ENCODE results near the gene ABCG2.

Gene ABCG2

DNA sequence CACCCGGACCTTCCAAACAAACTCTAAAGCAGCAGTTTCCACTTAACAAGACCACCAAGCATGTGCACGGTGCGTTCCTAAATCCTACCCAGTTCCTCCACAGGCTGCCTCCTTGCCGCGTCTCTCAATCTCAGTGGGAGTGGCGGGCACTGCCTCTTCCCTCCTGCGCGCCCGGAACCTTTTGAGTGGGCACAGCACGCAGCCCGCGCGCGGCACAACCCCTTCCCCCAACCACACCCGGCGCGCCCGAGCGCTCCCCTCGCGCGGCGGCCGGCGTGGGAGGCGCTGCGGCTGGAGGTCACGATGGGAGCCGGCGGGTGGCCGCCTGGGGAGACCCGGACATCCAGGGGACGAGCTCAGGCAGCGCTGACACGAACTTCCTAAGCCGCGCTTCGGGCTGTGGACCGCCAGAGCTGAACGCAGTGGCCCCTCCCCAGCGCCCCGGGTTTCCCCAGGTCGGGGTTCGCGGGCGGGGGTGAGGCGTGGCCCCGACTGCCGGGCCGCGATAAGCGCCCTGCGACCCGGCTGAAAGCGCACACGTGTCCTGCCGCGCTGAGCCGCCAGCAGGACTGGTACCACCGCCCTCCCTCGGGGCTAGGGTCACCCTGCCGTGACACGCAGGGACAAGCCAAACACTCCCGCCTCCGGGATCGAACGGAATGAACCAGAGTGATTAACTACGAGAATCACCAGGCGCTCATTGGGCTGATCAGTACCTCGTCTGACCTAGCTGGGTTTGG lies at the start of gene ABCG2:
TSS of gene ABCG2 (minus strand) at position 151 of the 740 bp plus-strand sequence. CDS start 18,644 bp downstream, outside the sequence.
- in situ Hi-C loops (cut with HindIII; ENCODE audit: low sequenced_read_pairs): no loop called here

- in situ Hi-C loops (cut with HindIII; ENCODE audit: low sequenced_read_pairs): no loop called here
Measured at GRCh38 chr4:88208156-88208555, 49.7 kb upstream of the ABCG2 start.

GRCh38 chr4:88207171-88207570 lies 48.7 kb upstream of the ABCG2 start:
- in situ Hi-C loops (cut with HindIII; ENCODE audit: low sequenced_read_pairs): no loop called here

DNA sequence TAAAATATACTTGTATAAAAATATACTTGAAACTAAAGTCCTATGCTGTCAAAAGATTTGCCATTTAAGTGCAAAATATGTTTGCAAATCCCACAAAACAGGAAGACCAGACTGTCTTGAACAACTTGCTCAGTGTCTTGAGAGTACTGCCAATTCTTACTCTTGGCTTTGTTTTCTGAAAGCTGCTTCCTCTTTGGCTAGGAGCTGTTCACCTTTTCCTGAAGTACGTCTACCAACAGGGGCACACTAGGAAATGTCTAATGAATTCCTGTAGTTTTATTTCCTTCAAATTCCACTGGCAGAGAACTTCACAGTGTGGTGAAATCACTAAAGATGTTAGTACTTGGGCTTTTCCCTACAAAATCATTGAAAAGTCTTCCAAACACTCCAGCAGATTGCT lies 46.4 kb upstream of the ABCG2 start:
- in situ Hi-C loops (cut with HindIII; ENCODE audit: low sequenced_read_pairs): no loop called here

DNA sequence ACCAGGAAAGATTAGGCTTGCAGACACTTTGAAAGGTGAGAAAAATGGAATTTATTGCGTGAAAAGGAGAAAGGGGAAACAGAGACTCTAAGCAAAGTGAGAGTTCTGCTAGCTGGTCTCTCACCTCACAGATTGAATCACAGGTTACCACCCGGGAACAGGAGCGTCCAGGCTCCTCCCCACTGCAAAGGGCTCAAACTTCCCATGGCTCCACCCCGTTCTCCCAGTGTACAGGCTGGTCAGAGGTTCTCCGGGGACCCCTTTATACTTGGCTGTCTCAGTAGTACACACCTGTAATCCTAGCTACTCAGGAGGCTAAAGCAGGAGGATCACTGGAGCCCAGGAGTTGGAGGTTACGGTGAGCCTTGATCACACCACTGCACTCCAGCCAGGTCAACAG lies 44.0 kb upstream of the ABCG2 start:
- in situ Hi-C loops (cut with HindIII; ENCODE audit: low sequenced_read_pairs): no loop called here

- in situ Hi-C loops (cut with HindIII; ENCODE audit: low sequenced_read_pairs): no loop called here
Measured at GRCh38 chr4:88200186-88200585, 41.7 kb upstream of the ABCG2 start.

GRCh38 chr4:88196523-88197185 lies 38.2 kb upstream of the ABCG2 start:
- in situ Hi-C loops (cut with HindIII; ENCODE audit: low sequenced_read_pairs): no loop called here

DNA sequence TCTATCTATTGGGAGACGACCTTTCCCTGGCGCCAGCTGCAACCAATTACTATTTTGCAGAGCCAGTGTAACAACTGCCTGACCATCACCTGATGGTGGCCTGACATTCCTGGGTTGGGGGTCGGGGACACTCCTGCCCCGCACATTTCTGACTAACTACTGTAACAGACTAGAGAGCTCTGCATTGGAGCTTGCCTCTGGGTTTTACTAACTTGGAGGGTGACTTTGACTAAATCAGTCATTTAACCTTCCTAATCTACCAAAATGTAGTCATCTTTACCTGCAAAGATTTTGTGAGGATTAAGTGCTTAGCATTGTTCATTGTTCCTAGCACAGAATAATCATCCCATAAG lies 37.5 kb upstream of the ABCG2 start:
- in situ Hi-C loops (cut with HindIII; ENCODE audit: low sequenced_read_pairs): no loop called here

DNA sequence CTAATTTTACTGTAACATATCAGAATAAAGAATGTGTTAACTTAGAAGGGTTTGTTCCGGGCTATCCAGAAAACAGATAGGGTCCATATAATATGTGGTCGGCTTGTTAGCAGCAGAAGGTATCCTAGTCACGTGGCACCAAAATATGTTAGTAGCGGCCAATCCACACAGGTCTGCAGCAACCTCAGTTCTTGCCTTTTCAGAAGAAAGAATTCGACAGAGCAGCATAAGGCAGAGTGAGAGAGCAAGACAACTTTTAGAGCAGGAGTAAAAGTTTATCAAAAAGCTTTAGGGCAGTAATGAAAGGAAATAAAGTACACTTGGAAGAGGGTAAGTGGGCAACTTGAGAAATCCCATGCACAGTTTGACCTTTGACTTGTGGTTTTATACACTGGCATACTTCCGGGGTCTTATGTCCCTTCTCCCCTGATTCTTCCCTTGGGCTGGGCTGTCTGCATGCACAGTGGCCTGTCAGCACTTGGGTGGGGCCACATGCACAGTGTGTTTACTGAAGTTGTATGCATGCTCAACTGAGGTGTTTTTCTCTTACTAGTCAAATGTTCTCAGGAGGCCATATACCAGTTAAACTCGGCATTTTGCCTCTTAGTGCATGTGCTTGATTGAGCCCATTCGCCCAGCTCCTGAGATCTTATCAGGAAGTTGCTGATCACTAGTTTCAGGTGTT lies 37.0 kb upstream of the ABCG2 start:
- in situ Hi-C loops (cut with HindIII; ENCODE audit: low sequenced_read_pairs): no loop called here

- in situ Hi-C loops (cut with HindIII; ENCODE audit: low sequenced_read_pairs): no loop called here
Measured at GRCh38 chr4:88191404-88191803, 33.0 kb upstream of the ABCG2 start.

- in situ Hi-C loops (cut with HindIII; ENCODE audit: low sequenced_read_pairs): no loop called here
Measured at GRCh38 chr4:88189881-88190585, 31.6 kb upstream of the ABCG2 start.

GRCh38 chr4:88189418-88189738 lies 30.9 kb upstream of the ABCG2 start:
- in situ Hi-C loops (cut with HindIII; ENCODE audit: low sequenced_read_pairs): no loop called here

DNA sequence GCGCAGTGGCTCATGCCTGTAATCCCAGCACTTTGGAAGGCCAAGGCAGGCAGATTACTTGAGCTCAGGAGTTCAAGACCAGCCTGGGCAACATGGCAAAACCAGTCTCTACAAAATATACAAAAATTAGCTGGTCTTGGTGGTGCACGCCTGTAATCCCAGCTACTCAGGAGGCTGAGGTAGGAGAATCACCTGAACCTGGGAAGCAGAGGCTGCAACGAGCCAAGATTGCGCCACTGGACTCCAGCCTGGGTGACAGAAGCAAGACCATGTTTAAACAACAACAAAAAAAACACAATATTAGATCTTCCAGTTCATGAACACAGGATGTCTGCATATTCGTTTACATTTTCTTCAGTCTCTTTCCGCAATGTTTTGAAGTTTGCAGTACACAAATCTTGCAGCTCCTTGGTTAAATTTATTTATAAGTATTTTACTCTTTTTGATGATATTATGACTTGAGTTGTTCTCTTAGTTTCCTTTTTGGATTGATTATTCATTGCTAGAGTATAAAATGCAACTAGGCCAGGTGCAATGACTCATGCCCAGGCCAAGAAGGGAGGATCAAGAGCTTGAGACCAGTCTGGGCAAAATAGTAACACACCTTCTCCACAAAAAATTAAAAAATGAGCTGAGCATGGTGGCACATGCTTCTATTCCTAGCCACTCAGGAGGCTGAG lies 30.4 kb upstream of the ABCG2 start:
- in situ Hi-C loops (cut with HindIII; ENCODE audit: low sequenced_read_pairs): no loop called here

- in situ Hi-C loops (cut with HindIII; ENCODE audit: low sequenced_read_pairs): no loop called here
Measured at GRCh38 chr4:88187766-88188165, 29.3 kb upstream of the ABCG2 start.

DNA sequence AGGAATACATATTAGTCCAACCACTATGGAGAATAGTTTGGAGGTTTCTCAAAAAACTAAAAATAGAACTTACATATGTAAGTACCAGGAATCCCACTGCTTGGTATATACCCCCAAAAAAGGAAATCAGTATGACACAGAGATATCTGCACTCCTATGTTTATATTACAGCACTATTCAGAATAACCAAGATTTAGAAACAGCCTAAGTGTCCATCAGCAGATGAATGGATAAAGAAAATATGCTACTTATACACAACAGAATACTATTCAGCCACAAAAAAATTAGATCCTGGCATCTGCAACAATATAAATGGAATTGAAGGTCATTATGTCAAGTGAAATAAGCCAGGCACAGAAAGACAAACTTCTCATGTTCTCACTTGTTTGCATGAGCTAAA lies 27.5 kb upstream of the ABCG2 start:
- in situ Hi-C loops (cut with HindIII; ENCODE audit: low sequenced_read_pairs): no loop called here

DNA sequence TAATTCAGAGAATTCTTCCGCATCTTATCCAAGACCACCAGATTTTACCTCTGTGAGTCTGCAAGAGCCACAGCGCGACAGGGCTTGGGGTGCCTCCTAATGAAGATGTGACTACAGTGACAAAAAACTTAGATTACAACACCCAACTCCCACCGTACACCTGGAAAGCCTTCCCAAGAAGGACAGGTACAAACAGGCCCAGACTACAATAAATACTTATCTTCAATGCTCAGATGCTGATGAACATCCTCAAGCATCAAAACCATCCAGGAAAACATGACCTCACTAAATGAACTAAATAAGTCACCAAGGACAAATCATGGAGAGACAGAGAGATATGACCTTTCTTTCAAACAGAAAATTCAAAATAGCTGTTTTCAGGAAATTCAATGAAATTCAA lies 20.8 kb upstream of the ABCG2 start:
- in situ Hi-C loops (cut with HindIII; ENCODE audit: low sequenced_read_pairs): no loop called here

GRCh38 chr4:88178626-88179231 lies 20.3 kb upstream of the ABCG2 start:
- in situ Hi-C loops (cut with HindIII; ENCODE audit: low sequenced_read_pairs): no loop called here

- in situ Hi-C loops (cut with HindIII; ENCODE audit: low sequenced_read_pairs): no loop called here
Measured at GRCh38 chr4:88177983-88178625, 19.7 kb upstream of the ABCG2 start.

GRCh38 chr4:88172987-88173386 lies 14.5 kb upstream of the ABCG2 start:
- in situ Hi-C loops (cut with HindIII; ENCODE audit: low sequenced_read_pairs): no loop called here

GRCh38 chr4:88171206-88171605 lies 12.8 kb upstream of the ABCG2 start:
- in situ Hi-C loops (cut with HindIII; ENCODE audit: low sequenced_read_pairs): no loop called here

Data from DLD1 (cell line).